Panc1 (cell line): ENCODE data around the gene NOXO1.

ENCODE experiments used
- TCF7L2 ChIP-seq: IDR thresholded peaks from 2 replicates; pipeline ENCODE4 v1.6.1; 2011; ENCODE audit warnings: mild to moderate bottlenecking, low read depth, low read length, inconsistent platforms
- TF ChIP-seq, protein P1 (sequence below): fragments of 450-650 bp; IDR thresholded peaks from 2 replicates; pipeline ENCODE4 v1.5.1; 2017; ENCODE audit warnings: mild to moderate bottlenecking

DNA sequence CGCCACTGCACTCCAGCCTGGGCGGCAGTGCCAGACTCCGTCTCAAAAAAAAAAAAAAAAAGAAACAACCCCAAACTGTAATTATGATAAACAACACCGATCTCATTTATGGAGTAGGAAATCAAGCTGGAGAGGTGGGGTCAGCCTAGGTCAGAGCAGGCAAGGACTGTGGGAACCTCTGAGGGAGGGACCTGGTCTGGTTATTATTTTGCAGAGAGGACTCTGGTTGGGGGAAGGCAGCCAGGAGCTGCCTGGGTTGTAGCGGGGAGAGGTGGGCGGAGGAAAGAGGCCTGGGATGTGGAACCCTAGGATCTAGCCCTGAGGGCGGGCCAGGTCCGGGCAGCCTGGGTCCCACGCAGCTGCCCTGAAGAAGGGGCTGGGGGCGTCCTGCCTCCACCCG lies 52.2 kb downstream of the NOXO1 start:
- TF ChIP-seq, protein P1, sequence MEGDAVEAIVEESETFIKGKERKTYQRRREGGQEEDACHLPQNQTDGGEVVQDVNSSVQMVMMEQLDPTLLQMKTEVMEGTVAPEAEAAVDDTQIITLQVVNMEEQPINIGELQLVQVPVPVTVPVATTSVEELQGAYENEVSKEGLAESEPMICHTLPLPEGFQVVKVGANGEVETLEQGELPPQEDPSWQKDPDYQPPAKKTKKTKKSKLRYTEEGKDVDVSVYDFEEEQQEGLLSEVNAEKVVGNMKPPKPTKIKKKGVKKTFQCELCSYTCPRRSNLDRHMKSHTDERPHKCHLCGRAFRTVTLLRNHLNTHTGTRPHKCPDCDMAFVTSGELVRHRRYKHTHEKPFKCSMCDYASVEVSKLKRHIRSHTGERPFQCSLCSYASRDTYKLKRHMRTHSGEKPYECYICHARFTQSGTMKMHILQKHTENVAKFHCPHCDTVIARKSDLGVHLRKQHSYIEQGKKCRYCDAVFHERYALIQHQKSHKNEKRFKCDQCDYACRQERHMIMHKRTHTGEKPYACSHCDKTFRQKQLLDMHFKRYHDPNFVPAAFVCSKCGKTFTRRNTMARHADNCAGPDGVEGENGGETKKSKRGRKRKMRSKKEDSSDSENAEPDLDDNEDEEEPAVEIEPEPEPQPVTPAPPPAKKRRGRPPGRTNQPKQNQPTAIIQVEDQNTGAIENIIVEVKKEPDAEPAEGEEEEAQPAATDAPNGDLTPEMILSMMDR = no peak
- no peak for TF ChIP-seq TCF7L2
